GM23338 (cell line): ENCODE measurements around the gene DACH1. TPM values are rescaled to one million over a fixed set of nuclear protein-coding genes. Genes with fewer than 3 reads are reported as not detected.

Source experiments
- ATAC-seq: fragments of 200-7000 bp; cut with Tn5 transposase; 3 replicates; pipeline ENCODE4 v1.9.1; 2020
- DNase-seq: peaks from one replicate; pipeline ENCODE4 v3.0.0-alpha.2; 2015; ENCODE audit warnings: low spot score
- H2AFZ ChIP-seq: fragments of 200-600 bp; sonication (generic); 2 replicates; pipeline ENCODE4 v1.8.0; 2016; ENCODE audit warnings: antibody characterized with exemption, mild to moderate bottlenecking, moderate library complexity
- H3F3A ChIP-seq: fragments of 200-600 bp; sonication (generic); replicated peaks from 2 replicates; pipeline ENCODE4 v1.8.0; 2017; ENCODE audit warnings: antibody characterized with exemption, mixed run types, low read depth
- H3K27ac ChIP-seq: fragments of 200-600 bp; sonication (generic); 2 replicates; pipeline ENCODE4 v1.6.1; 2016; ENCODE audit warnings: low read depth
- H3K27me3 ChIP-seq: fragments of 200-600 bp; sonication (generic); 2 replicates; pipeline ENCODE4 v1.8.0; 2016; ENCODE audit warnings: mild to moderate bottlenecking, mixed run types, moderate library complexity; ENCODE audit not compliant: insufficient read depth
- H3K36me3 ChIP-seq: fragments of 200-600 bp; sonication (generic); 2 replicates; pipeline ENCODE4 v1.8.0; 2016; ENCODE audit warnings: mild to moderate bottlenecking; ENCODE audit not compliant: insufficient read depth
- H3K4me1 ChIP-seq: fragments of 200-600 bp; sonication (generic); 2 replicates; pipeline ENCODE4 v1.8.0; 2016; ENCODE audit warnings: mild to moderate bottlenecking, moderate library complexity; ENCODE audit not compliant: insufficient read depth
- H3K4me2 ChIP-seq: fragments of 200-600 bp; sonication (generic); 2 replicates; pipeline ENCODE4 v1.7.1; 2017; ENCODE audit warnings: mixed run types
- H3K4me3 ChIP-seq: fragments of 200-600 bp; sonication (generic); 2 replicates; pipeline ENCODE4 v1.6.1; 2016; ENCODE audit warnings: mixed run types
- H3K79me2 ChIP-seq: fragments of 200-600 bp; sonication (generic); replicated peaks from 2 replicates; pipeline ENCODE4 v1.8.0; 2017; ENCODE audit warnings: mild to moderate bottlenecking; ENCODE audit not compliant: insufficient read depth
- H3K9me2 ChIP-seq: fragments of 200-600 bp; sonication (generic); 2 replicates; pipeline ENCODE4 v1.8.0; 2017; ENCODE audit not compliant: insufficient read depth
- H4K20me1 ChIP-seq: fragments of 200-600 bp; sonication (generic); replicated peaks from 2 replicates; pipeline ENCODE4 v1.8.0; 2017; ENCODE audit warnings: mild to moderate bottlenecking; ENCODE audit not compliant: insufficient read depth
- H3K27ac Mint-ChIP-seq: 2 replicates; pipeline ENCODE4 v1.8.0; 2020; ENCODE audit warnings: inconsistent platforms, mild to moderate bottlenecking, moderate library complexity, mixed read lengths
- H3K27me3 Mint-ChIP-seq: 3 replicates; pipeline ENCODE4 v1.8.0; 2022; ENCODE audit warnings: low read depth, mild to moderate bottlenecking, moderate library complexity, mixed read lengths, inconsistent platforms; ENCODE audit not compliant: insufficient read depth, poor library complexity
- H3K36me3 Mint-ChIP-seq: 3 replicates; pipeline ENCODE4 v1.8.0; 2021; ENCODE audit warnings: low read depth, mild to moderate bottlenecking, inconsistent platforms, moderate library complexity, mixed read lengths
- H3K4me1 Mint-ChIP-seq: 3 replicates; pipeline ENCODE4 v1.8.0; 2020; ENCODE audit warnings: mild to moderate bottlenecking, inconsistent platforms, mixed read lengths
- H3K4me3 Mint-ChIP-seq: 3 replicates; pipeline ENCODE4 v1.8.0; 2021; ENCODE audit warnings: moderate library complexity, mild to moderate bottlenecking, inconsistent platforms, mixed read lengths
- H3K9me3 Mint-ChIP-seq: 3 replicates; pipeline ENCODE4 v1.8.0; 2020; ENCODE audit warnings: moderate library complexity, mild to moderate bottlenecking, inconsistent platforms, mixed read lengths
- CREB1 ChIP-seq: fragments of 250-450 bp; sonication (Bioruptor Pico); IDR thresholded peaks from 2 replicates; pipeline ENCODE4 v1.5.0; 2020; ENCODE audit warnings: low read depth, mild to moderate bottlenecking, moderate library complexity
- EZH2 ChIP-seq: fragments of 200-600 bp; sonication (generic); IDR thresholded peaks from one replicate; pipeline ENCODE4 v1.8.0; 2017; ENCODE audit warnings: antibody characterized with exemption, mild to moderate bottlenecking, low read depth; ENCODE audit not compliant: unreplicated experiment
- EZH2phosphoT487 ChIP-seq: fragments of 200-600 bp; sonication (generic); IDR thresholded peaks from one replicate; pipeline ENCODE4 v1.8.1; 2018; ENCODE audit warnings: antibody characterized with exemption; ENCODE audit not compliant: unreplicated experiment
- POLR2AphosphoS5 ChIP-seq: IDR thresholded peaks from 2 replicates; pipeline ENCODE4 v1.6.1; 2016; ENCODE audit warnings: antibody characterized with exemption, low read depth
- ZNF114 ChIP-seq: fragments of 250-450 bp; sonication (Bioruptor Pico); IDR thresholded peaks from 2 replicates; pipeline ENCODE4 v1.5.0; 2020; ENCODE audit warnings: mild to moderate bottlenecking, moderate library complexity
- ZNF462 ChIP-seq: fragments of 250-450 bp; sonication (Bioruptor Pico); IDR thresholded peaks from 2 replicates; pipeline ENCODE4 v1.5.0; 2020; ENCODE audit warnings: mild to moderate bottlenecking, moderate library complexity
- polyA plus RNA-seq: library from polyadenylated mRNA; unstranded; fragments of >200 nt; fragmentation: Nextera tagmentation; extraction: Ambion mirVana; gene quantifications from 2 replicates; pipeline ENCODE4 v1.2.1, GENCODE V29; 2016
- total RNA-seq: library from RNA; depleted of rRNA; stranded (reverse); fragments of >200 nt; shearing (Covaris generic); gene quantifications from 2 replicates; pipeline ENCODE4 v1.2.3, GENCODE V29; 2014

DACH1 gene
- total and polyA plus RNA-seq, 2 experiments from 2014 or later = 0.45 to 0.57 TPM

DNA sequence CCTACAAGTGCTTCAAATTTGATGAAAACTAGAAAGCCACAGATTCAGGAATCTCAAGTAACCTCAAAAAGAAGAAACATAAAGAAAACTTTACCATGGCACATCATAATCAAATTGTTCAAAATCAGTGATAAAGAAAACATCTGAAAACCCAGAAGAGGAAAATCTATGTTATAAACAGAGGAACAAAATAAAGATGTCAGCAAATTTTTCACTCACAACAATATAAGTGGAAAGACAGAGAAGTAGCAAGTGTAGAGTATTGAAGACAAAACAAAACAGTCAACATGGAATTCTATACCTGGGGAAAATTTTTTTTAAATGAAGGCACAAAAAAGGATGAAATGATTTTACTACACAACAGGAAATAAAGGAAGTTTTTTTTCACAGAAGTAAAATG lies 470.9 kb downstream of the DACH1 start:
- H2AFZ ChIP-seq = no peak overlapping the region
- no peaks in the 10 kb centered on the region for H4K20me1 ChIP-seq
- peaks cover 4% of the 10 kb centered on the region; the same call in 1 of the 3 replicates for H3K4me1 Mint-ChIP-seq
- H3K4me3 Mint-ChIP-seq = no peak overlapping the region
- no peaks in the 10 kb centered on the region for H3K27me3 Mint-ChIP-seq
- no peak overlapping the region for H3K27ac ChIP-seq
- no peaks in the 10 kb centered on the region for H3K79me2 ChIP-seq
- H3K9me2 ChIP-seq = no peaks in the 10 kb centered on the region
- no peak overlapping the region for H3K27ac Mint-ChIP-seq
- peaks cover 2% of the 10 kb centered on the region; the same call in 1 of the 3 replicates for H3K36me3 Mint-ChIP-seq
- no peak for TF ChIP-seq ZNF462 (CRISPR knock-in tag)
- TF ChIP-seq ZNF114 (CRISPR knock-in tag) = no peak
- no peak for TF ChIP-seq EZH2phosphoT487
- H3F3A ChIP-seq = no peaks in the 10 kb centered on the region
- no peaks in the 10 kb centered on the region for H3K27me3 ChIP-seq
- DNase-seq (no peak), ATAC-seq (no peak)
- H3K4me3 ChIP-seq = no peak overlapping the region
- H3K4me1 ChIP-seq = no peaks in the 10 kb centered on the region
- no peak overlapping the region for H3K4me2 ChIP-seq
- peaks cover 4% of the 10 kb centered on the region for H3K9me3 Mint-ChIP-seq
- no peaks in the 10 kb centered on the region for H3K36me3 ChIP-seq

DNA sequence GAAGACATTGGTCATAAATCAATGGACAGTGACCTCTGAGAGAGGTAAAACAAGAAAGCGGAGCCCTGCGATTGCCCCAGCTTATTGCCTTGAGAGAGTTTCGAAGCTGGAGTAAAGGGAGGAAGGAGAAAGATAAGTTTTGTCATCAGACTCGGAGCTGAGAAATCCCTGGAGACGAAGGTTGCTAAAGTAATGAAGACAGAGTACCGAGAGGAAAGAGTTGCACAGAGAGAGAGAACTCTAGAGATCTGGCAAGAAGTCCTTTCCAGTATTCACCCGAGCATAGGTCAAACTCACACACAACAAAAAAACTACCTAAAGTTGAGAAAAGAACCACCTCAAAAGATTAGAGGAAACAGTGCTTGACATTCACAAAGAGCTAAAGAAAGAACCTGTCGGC lies 472.0 kb downstream of the DACH1 start:
- H3K27ac ChIP-seq = no peak overlapping the region
- no peak overlapping the region for H2AFZ ChIP-seq
- no peaks in the 10 kb centered on the region for H3F3A ChIP-seq
- Mint-ChIP-seq H3K4me1 (peaks cover under 1% of the 10 kb centered on the region; the same call in 1 of the 3 replicates), H3K27me3 (no peaks in the 10 kb centered on the region), H3K27ac (no peak overlapping the region), H3K36me3 (peaks cover 13% of the 10 kb centered on the region), H3K4me3 (no peak overlapping the region), H3K9me3 (peaks cover 15% of the 10 kb centered on the region)
- H3K27me3 ChIP-seq = no peaks in the 10 kb centered on the region
- no peak overlapping the region for H3K4me3 ChIP-seq
- no peaks in the 10 kb centered on the region for H4K20me1 ChIP-seq
- no peak overlapping the region for H3K4me2 ChIP-seq
- DNase-seq = no peak
- no peaks in the 10 kb centered on the region for H3K4me1 ChIP-seq
- H3K36me3 ChIP-seq = no peaks in the 10 kb centered on the region; the same call in 1 of the 2 replicates
- no peak for ATAC-seq
- H3K79me2 ChIP-seq = no peaks in the 10 kb centered on the region
- no peaks in the 10 kb centered on the region for H3K9me2 ChIP-seq
- TF ChIP-seq EZH2 (no peak), ZNF462 (CRISPR knock-in tag) (no peak), CREB1 (CRISPR knock-in tag) (no peak), ZNF114 (CRISPR knock-in tag) (no peak), POLR2AphosphoS5 (no peak)
